GM12801 (cell line): ENCODE results near the gene ARHGEF39.

Experiments
- CTCF ChIP-seq: IDR thresholded peaks from one replicate; pipeline ENCODE4 v1.5.1; 2011; ENCODE audit warnings: control low read depth; ENCODE audit not compliant: insufficient read length; ENCODE audit errors: extremely low read depth

The ARHGEF39 gene

GRCh38 chr9:35612843-35613242, 52.2 kb downstream of the ARHGEF39 start:
- no peak for TF ChIP-seq CTCF

GRCh38 chr9:35611230-35611797, 53.7 kb downstream of the ARHGEF39 start:
- TF ChIP-seq CTCF, result no peak

GRCh38 chr9:35609820-35610163, 55.2 kb downstream of the ARHGEF39 start:
- no peak for TF ChIP-seq CTCF
